GM04503 (cell line): ENCODE results near the gene RBL1.
"Not testable (repeated sequence)": the region's sequence is repeated elsewhere in the genome, so short reads cannot be mapped to it uniquely, and the experiment has no call there.

Experiments
- DNase-seq: peaks from one replicate; pipeline ENCODE4 v3.0.0-alpha.2; 2012; ENCODE audit warnings: low read depth

RBL1 gene

DNA sequence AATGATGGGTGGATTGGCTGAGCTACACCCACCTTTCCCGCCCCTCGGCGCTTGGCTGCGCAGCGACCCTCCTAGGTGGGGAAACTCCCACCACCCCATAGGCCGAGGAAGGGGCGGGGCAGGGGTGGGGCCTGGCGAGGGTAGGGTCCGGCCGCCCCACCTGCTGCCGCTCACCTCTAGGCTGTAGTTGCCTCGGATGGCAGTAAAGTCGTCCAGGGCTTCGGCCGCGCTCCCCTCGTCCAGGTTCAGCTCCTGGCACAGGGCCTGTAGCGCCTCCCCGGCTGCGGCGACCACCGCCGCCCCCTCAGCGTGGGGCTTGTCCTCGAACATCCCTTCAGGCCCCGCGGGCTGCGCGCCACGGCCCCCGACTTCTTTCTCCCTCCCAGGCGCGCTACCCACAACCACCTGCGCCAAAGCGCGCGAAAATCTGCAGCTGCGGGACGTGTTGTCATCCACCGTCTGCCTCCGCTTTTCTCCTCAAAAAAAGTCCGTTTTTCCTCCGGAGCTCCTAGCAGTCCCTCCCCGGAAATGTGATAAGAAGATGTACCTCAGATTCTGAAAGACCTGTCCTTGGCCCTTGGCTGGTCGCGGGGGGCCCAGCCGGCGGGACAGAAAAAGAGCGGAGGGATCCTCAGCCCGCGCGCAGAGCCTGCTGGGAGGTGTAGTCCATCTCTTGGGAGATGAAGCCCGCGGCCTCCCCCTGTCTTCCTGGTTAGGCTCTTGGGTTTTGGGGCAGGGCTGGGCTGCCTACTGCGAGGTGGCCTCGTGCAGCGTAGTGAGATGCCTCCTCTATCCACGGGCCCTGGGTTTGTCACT, at the start of gene RBL1:
TSS of gene RBL1 (minus strand) at position 399 of the 816 bp plus-strand sequence. CDS start at position 330, 69 bp downstream.
- peak; percentile 65 for DNase-seq

- DNase-seq = no peak
Observed at GRCh38 chr20:37144856-37145404, 49.1 kb upstream of the RBL1 start.

- DNase-seq = peak; percentile 20
Observed at GRCh38 chr20:37142708-37143107, 46.9 kb upstream of the RBL1 start.

DNA sequence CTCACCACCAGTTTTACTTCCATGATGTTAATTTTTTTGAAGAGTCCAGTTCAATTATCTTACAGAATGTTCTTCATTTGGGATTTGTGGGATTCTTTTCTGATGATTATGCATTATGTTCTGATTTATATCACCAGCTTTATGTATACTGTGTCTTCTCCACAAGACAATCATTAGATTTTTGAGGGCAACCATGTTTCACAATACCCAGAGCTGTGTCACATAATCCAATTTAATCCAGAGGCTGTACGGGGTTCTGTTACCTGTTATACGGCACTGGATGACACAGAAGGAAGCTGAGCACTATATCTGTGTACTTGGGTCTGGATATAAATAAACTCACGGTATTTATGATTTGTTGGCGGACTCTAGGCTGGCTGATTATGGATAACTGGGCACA, 41.8 kb upstream of the RBL1 start:
- DNase-seq = no peak

DNA sequence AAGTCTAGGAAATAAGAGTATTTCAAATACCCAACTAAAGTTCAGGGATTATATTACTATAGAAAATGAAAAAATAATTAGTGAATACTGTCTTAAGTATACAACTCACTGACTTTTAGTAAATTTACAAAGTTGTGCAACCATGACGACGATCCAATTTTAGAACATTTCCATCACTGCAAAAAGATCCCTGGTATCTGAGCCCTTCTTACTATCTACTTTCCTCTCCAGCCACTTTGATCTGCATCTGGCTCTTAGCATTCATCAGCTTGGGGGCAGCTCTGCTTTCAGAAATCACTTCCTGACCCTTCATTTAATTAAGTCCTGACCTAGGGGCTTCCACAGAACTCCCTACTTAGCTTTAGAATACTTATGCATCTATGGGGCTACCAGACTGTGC, 38.2 kb upstream of the RBL1 start:
- no peak for DNase-seq

DNA sequence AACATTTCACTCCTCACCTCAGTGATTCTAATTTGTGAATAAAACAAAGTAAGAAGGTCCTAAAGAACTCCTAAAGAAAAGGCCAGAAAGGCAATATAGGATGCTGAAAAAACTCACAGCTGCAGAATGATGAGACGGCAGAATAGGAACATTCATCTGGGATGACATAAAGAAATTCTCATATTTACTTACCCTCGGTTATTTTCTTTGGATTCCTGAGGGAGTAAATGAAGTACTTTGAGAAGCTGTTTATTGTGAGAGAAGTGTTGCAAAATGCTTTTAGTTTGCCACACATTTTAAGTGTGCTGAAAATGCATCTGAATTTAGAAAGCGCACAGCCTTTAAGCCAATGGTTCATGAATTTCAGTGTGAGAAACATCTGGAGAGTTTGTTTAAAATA, 35.7 kb upstream of the RBL1 start:
- DNase-seq = no peak

GRCh38 chr20:37128803-37129202, 33.0 kb upstream of the RBL1 start:
- DNase-seq = no peak

- not testable (repeated sequence) for DNase-seq
Observed at GRCh38 chr20:37126290-37126689, 30.5 kb upstream of the RBL1 start.

- DNase-seq = no peak
Observed at GRCh38 chr20:37123441-37123840, 27.6 kb upstream of the RBL1 start.

- no peak for DNase-seq
Observed at GRCh38 chr20:37120497-37120896, 24.7 kb upstream of the RBL1 start.

- no peak for DNase-seq
Observed at GRCh38 chr20:37119356-37120036, 23.7 kb upstream of the RBL1 start.

DNA sequence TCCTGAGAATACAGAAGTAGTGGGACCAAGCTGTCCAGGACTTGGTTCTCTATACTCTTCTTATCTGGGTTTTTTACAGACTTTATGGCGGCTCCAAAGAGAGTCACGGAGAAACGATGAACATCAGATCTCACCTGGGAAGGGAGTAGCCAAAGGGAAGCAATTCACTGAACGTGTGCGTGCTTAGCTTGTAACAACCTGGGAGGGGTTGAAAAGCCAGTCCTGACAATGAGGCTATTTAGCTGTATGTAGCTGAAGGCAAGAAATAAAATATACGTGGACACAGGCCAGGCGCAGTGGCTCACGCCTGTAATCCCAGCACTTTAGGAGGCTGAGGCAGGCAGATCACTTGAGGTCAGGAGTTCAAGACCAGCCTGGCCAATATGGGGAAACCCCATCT, 18.2 kb upstream of the RBL1 start:
- no peak for DNase-seq

- DNase-seq = no peak
Observed at GRCh38 chr20:37111926-37112455, 16.2 kb upstream of the RBL1 start.

- no peak for DNase-seq
Observed at GRCh38 chr20:37108676-37109075, 12.9 kb upstream of the RBL1 start.

DNA sequence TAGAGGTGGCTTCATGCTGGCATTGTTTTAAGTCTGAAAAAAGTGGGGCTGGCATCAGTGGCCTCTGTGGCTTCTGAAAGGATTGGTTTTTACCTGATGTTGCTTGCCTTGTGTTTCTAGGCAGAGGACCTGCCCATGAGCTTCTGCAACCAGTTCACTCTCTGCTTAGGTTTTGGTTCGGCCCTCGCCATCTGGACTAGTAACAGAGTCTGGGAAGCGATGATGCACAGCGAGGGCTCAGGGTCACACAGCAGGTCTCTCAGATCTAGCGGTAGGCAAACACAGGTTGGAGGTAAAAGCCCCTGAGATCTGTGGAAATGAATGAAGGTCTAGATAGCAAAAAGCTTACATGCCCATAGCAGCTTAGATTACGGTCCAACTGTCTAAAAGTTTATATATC, 6.8 kb upstream of the RBL1 start:
- DNase-seq = no peak

DNA sequence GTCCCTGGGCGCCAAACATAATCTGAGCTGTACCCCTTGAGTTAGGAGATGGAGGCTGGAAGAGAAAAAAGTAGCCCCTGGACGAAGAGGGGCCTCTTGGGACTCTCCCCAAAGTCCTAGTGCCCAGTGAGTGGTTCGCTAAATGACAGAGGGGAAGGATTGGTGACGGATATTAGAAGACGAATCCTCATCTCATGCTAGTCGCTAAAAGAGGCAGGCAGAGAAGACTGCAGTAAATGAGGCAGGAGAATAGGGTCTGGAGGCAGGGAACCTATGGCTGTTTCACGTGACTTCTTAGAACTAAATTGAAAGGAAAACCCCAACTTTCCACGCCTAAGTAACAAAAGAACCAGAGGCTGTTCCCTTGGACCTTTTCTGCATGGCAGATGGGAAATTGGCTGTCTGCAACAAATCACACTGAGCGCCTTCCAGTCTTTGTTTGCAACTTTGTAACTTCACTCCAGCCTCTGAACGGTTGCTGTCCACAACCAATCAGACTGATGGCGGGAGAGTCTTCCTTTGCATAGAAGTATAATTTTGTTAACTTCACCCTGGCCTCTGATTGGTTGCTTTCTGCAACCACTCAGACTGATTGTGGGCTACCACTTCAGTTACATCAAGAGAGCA, 731 bp upstream of the RBL1 start:
- no peak for DNase-seq

- no peak for DNase-seq
Observed at GRCh38 chr20:37095108-37095598, 644 bp downstream of the RBL1 start.

- no peak for DNase-seq
Observed at GRCh38 chr20:37090407-37090806, 5.4 kb downstream of the RBL1 start.

DNA sequence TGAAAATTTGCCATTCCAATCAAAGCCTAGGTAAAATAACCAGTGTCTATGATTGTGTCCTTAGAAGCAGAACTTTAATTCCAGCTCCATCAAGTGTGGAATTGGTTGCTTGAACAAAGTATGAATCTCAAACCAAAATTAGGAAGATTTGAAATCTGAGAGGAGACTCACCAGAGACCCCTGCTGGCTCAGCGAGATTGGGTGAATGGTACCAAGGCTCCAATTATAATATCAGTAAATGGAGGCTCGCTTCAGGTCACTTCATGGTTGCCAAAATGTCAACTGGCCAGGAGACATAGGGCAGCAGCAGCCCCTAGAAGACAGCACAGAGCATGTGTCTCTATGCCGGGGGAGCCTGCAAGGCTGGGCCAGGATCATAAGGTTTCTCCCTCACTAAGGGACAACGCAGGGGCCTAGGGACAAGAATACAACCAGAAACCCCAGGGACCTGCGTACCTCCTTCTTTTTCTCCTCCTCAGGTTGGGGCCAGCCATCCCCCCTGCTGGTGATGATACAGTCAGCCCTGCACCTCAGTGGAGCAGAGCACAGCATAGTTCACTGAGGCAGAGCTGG, 14.0 kb downstream of the RBL1 start:
- DNase-seq = no peak

GRCh38 chr20:37077009-37077408, 18.8 kb downstream of the RBL1 start:
- no peak for DNase-seq

DNA sequence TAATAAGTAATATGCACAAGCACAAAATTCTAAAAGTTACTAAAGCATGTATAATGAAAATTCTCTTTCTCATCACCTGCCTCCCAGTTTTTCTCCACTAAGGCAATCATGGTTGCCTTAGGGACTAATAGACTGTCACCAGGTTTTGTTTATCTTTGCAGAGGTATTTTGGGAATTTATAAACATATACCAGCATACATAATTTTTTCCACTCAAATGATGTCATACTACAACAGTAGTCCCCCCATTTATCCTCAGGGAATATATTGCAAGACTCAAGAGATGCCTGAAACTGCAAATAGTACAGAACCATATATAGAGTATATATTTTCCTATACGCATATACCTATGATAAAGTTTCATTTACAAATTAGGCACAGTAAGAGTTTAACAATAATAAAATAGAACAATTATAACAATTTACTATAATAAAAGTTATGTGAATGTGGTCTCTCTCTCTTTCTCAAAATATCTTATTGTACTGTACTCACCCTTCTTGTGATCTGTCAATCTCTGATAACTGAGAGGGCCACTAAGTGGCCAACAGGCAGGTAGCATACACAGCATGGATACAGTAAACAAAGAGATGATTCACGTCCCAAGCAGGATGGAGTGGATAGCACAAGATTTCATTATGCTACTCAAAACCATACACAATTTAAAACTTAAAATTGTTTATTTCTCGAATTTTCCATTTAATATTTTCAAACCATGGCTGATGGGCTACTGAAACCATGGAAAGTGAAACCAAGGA, 19.7 kb downstream of the RBL1 start:
- no peak for DNase-seq
